Muscle of arm (tissue), 12 donors: Measurements from ENCODE around the gene EXOC6B. TPM values are rescaled to one million over a fixed set of nuclear protein-coding genes. Genes with fewer than 3 reads are reported as not detected.

ENCODE experiments used
- DNase-seq: peaks from one replicate; pipeline ENCODE4 v3.0.0-alpha.2; 2013
- polyA plus RNA-seq, 12 donors: library from polyadenylated mRNA; unstranded; fragments of 120-200 nt; gene quantifications; one replicate each; pipeline ENCODE4 v1.2.1, GENCODE V29; 2013; ENCODE audit not compliant: insufficient read length in 12 of 12

The EXOC6B gene
- polyA plus RNA-seq, 12 donors, result 7.4 to 22.0 (median 12.3) TPM; not detected in 1

GRCh38 chr2:72137498-72138010, 688.3 kb downstream of the EXOC6B start:
- no peak for DNase-seq

DNA sequence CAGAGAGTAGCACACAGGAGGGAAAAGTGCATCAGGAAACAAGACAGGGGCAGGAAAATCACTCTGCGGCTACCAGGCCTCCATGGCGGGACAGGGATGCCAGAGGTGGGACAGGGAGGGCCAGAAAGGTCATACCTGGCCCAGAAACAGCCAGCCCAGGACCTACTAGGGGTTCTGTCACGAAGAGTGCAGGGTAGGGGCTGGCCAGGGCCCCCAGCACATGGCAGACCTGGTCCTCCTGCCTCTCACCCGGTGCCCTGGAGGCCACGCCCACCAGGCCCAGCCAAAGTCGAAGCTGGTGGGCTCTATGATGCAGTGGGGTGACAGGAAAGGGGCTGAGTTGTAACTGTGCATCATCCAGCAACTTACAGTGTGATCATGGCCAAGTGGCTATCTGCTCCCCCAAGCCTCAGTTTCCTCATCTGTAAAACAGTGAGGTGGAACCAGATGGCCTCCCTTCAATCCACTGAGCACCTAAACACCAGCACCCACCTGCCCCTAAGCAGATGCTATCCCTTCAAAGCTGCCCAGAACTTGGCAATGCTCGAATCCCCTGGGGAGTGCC, 688.8 kb downstream of the EXOC6B start:
- DNase-seq, result no peak

- DNase-seq, result no peak
Observed at GRCh38 chr2:72136331-72136730, 689.5 kb downstream of the EXOC6B start.

- DNase-seq, result no peak
Observed at GRCh38 chr2:72135921-72136320, 689.9 kb downstream of the EXOC6B start.

DNA sequence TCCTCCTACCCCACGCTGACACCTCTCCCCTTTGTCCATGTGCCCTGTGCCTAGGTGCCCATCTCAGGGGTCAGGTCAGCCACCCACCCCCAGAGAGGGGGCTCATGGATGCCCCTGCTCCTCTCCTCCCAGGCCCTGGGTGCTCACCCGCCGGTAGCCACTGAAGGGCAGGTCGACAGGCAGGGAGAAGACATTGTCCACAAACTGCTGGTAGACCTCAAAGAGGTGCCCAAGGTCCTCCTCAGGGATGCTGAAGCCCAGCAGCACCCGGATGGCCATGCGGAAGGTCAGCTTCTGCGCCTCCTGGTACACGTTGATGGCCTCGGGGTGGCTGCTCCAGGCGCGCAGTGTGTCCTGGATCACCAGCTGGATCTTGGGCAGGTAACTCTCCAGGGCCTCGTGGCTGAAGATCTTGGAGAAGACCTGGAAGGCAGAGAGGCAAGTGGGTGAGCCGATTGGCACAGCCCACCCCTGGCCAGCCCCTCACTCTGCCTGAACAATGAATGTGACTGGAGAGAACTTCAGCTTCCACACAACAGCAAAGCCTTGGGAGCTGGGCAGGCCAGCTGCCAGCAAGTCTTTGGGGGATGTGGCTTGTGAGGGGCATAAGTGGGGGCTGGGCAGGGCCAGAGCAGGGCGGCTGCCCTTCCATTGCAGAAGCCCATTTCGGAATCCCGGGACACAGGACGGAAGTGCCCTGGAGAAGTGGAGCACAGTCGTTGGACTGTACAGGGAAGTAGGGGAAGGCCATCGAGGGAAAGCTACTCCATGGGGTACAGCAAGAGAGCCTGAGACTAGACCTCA, 690.6 kb downstream of the EXOC6B start:
- DNase-seq, result no peak

- no peak for DNase-seq
Observed at GRCh38 chr2:72134408-72134996, 691.3 kb downstream of the EXOC6B start.

DNA sequence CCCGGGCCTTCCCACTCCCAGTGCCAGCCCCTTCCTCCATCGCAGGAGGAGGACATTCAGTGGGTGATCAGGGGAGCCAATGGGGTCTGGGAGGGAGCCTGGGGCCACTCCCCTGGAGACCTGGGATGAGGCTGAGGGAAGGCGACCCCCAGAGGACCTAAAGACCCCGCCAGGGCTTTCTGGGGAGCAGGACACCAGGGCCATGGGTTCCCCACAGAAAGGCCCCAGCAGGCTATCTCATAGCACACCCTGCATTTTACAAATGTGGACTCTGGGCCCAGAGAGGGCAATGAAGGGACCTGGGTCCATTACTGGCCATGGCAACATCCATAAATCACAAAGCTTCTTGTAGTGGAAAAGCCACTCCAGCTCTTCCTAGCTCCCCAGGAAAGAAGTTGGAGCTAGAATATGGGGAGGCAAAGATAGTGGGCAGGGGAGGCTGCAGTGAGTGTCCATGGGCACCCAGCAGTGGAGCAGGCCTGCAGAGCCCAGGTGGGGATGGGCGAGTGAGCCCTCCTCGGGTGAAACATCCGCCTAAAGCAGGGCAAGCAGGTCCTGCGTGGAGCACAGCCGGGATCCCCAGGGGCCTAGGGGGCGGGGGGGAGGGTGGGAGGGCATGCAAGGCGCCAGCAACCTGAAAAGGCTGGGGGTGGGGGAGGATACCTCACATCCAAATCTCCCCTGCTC, 692.0 kb downstream of the EXOC6B start:
- no peak for DNase-seq

DNA sequence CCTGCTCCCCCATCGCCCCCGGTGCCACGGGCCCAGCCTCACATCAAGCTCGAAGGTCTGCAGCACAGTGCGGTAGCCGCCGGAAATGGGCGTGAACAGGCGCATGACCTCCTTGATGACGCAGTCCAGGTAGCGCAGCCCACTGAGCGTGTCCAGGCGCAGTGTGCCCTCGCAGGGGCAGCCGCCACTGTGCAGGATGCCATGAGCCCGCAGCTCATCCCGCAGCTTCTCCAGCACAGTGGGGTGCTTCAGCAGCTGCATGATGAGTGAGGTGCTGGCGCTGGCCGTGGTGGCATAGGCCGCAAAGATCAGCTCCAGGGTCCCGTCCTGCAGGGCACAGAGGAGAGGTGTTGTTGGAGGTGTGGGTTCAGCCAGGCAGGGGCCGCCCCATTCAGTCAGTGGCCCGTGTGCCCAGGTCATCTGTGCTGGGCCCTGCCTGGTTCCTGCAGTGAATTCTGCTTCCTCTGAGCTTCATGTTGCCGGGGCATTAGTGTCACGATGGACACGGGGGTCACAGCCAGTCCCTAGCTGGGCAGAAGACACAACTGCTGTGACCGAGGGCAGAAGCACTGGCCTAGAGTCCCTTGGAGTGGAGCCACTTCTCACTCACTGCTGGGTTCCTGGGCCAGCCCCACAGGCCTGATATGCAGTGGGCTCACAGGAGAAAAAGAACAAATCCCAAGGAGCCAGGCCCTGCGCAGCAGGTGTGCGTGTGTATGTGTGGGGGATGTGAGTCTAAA, 692.7 kb downstream of the EXOC6B start:
- DNase-seq, result no peak

DNA sequence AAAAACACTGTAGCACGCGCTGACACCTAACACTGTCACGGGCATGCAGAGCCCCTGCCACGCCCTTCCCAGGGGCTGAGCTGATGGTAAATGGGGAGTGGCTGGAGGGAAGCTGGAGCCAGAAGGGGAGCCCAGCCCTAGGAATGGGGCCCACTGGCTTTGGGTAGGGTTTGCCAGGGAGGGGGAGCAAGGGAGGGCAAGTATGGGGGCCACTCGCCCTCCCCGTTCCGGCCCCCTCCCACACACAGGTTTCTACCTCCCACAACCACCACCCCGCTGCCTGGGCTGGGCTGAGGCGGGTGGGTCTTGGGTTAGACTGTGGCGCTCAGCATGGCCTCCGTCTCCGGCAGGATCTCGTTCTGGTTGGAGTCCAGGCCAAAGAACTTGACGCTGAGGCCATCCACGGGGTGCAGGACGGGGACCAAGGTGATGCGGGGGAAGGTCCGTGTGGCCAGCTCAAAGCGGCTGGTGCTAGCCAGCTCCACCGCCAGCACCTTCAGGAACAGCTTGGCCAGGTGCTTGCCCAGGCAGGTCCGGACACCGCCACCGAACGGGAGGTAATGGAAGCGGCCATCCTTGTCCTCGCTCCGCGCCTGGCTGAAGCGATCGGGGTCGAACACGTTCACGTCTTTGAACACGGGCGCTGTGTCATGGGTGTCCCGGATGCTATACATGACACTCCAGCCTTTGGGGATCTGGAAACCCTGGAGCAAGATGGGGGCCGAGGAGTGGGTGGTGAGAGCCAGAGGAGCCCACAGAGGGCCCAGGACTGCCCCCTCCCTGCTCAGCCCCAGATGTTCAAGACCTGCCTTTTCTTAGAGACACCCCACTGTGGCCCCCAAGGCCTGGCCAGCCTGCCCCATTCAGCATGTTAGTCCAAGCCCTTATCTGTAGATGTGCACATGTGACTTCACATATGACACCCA, 693.7 kb downstream of the EXOC6B start:
- DNase-seq, result no peak

DNA sequence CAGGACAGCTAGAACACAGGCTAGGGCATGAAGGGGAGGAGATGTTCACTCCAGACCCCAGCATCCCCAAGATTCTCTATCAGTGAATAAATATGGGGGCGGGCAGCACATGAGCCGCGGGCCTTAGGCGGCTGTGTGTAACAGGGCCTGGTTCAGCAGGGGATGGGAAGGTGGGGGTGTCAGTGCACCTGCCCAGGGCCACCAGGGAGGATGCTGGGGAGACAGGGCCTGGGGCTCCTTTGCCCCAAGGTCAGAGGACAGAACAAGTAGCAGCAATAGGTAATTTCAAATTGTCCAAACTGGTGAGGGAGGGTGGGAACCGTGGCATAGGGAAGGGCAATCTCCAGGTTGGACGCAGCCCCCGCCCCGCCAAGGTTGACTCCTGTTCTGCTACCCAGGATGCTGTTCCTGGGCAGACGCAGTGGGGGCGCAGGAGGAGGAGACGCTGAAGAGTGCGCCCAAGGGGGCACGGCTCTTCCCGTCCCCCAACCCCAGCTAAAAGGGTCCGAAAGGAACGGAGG, 694.4 kb downstream of the EXOC6B start:
- DNase-seq, result no peak

- DNase-seq, result no peak
Observed at GRCh38 chr2:72130659-72131360, 695.0 kb downstream of the EXOC6B start.

DNA sequence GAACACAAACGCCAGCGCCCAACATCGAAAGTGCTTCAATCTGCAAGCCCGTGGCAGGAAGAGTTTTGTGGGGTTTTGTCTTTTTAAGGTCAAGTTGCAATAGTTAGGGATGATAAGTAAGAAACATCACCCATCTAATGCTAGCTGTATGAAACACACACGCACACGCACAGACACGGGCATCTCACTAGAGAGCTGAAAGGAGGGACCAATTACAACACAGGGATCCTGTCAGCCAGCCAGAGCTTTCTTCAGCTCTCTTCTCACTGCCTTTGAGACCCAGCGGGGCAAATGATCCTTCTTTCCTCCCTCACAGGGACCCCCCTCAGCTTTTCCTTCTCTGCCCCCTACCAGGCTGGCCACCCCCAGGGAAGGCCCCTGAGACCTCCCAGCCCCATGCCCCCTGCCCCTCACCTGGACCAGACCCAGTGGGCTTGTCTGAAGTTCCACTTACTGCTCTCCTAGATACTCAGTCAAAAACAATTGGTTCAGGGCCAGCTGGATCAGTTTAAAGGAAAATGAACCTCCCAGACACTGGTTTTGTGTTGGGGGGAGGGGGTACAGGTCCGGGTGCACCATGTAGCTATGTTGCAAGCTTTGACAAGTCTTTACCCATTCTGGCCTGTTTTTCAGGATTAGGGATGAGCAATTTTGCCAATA, 696.0 kb downstream of the EXOC6B start:
- no peak for DNase-seq

GRCh38 chr2:72128843-72129227, 697.0 kb downstream of the EXOC6B start:
- no peak for DNase-seq

DNA sequence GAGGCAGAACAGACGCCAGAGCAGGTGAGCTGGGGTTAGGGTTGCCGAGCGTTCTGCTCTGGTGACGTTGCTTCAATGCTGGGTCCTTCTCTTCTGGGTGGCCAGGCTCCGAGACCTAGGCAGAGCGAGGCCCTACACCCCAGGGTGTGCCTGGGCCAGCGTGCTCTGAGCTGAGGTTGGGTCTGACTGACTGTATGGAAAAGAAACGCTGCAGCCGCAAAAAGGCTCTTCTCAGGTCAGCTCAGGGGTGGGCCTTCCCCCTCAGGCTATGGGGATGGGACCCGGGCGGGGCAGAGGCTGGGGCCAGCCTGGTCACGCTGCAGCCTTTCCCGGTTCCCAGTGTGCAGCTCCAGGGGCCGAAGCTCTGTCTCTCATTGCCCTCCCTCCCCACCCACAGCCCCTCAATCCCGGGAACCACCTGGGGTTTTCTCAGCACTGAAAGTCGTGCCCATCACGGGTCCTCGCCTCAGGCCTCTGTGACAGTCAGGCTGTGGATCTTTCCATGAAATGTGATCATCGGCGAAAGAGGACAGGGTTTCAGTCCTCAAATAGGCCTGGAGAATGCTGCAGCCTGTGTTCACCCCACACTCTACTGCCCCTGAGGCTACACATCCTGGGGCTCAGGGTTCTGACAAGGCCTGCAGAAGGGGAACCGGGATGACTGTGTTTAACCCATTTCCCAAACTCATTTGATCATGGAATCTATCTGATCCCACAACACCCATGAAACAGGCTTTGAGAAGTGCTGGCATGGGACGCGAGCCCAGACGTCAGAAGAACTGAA, 697.6 kb downstream of the EXOC6B start:
- no peak for DNase-seq

DNA sequence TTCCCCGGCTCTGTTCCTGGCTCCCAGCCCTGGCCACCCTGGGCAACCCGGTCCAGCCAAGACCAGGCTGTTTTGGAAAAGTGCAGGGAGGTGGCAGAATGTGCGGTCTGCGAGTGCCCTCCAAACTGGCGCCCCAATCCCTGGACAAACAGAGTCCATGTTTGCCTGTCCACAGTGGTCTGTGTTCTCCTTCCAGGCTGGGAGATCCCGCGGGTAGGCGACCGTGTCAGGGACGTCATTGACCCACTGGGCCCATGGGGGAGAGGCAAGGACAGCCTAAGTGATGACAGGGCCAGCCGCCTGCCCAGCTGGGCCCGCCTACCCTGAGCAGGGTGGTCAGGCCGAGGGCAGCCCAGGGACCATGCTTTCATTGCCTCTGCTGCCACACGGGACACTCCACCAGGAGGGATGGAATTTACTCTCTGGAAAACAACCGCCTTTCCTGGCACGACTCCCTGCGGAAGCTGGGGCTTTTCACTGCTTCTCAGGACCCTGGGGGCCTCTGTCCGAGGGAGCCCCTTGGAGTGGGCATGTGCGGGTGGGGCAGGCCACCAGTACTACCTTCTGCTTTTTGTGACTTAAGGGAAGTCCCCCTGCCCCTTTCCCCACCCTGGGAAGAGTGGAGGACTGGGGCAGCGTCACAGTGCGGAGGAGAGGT, 698.3 kb downstream of the EXOC6B start:
- DNase-seq, result no peak

DNA sequence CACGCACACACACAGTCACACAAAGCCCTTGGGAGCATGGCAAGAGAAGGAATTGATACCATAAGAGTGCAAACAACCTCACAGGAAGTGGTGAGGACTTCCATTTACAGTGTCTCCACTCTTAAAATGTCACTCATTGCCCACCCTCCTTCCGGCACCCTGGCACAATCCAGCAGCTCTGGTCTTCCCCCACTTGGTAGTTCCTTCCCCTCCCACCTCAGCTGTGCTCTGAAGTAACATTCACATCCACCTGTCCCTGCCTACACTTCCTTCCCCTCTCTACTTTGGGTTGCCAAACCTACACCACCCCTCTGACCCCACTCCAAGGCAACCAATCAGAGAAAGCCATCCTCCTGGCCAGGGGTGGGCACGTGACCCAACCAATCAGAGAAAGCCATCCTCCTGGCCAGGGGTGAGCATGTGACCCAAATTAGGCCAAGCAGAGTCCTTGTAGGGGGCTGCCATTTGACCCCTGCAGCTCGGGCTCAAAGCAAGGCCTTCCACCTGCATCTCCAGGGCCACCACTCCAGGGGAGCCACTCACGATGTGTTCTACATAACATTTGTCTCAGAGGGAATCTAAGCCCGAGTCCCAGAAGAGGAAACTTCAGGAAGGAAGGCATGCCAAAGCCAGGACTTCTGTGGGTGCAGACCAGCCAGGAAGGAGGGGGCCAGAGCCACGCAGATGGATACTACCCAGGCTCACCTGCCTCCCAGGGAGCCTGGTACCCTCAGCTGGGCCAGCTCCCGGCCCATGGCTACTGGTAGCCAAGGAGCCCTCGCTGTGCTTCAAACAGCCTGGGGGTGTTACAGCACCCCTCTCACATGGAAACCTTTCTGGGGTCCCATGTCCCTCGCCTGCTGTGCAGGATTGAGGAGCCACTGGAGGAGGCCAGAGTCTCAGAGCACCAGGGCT, 699.4 kb downstream of the EXOC6B start:
- no peak for DNase-seq
